HG02588 (cell line): ENCODE data around the gene RXFP1.

ENCODE experiments used
- ATAC-seq: cut with Tn5 transposase; IDR thresholded peaks from one replicate; pipeline ENCODE4 v1.9.1; 2021; ENCODE audit warnings: mild to moderate bottlenecking, moderate library complexity; ENCODE audit not compliant: unreplicated experiment

The RXFP1 gene

GRCh38 chr4:158669310-158669709, 147.6 kb downstream of the RXFP1 start:
- no peak for ATAC-seq

- ATAC-seq, result peak; percentile 28
Measured at GRCh38 chr4:158670975-158671664, 149.4 kb downstream of the RXFP1 start.

- no peak for ATAC-seq
Measured at GRCh38 chr4:158671665-158671914, 149.9 kb downstream of the RXFP1 start, which contains the start of gene C4orf46. TSS of gene C4orf46 (minus strand) at chr4:158671887. CDS start at chr4:158671801, 86 bp downstream.

GRCh38 chr4:158671915-158672806, 150.5 kb downstream of the RXFP1 start, which contains the start of gene ETFDH:
TSS of gene ETFDH (plus strand) at chr4:158672296. CDS start at chr4:158672457, 161 bp downstream.
- peak; percentile 86 for ATAC-seq

GRCh38 chr4:158673633-158674032, 152.0 kb downstream of the RXFP1 start:
- no peak for ATAC-seq

GRCh38 chr4:158676076-158676475, 154.4 kb downstream of the RXFP1 start:
- no peak for ATAC-seq

GRCh38 chr4:158678767-158679166, 157.1 kb downstream of the RXFP1 start:
- no peak for ATAC-seq

- no peak for ATAC-seq
Measured at GRCh38 chr4:158681629-158682028, 159.9 kb downstream of the RXFP1 start.

GRCh38 chr4:158682066-158682465, 160.4 kb downstream of the RXFP1 start:
- ATAC-seq, result no peak

GRCh38 chr4:158688813-158689212, 167.1 kb downstream of the RXFP1 start:
- no peak for ATAC-seq
